ENCODE data around the gene TENM3.
"Not testable (repeated sequence)": the region's sequence is repeated elsewhere in the genome, so short reads cannot be mapped to it uniquely, and the experiment has no call there.

TENM3 gene

DNA sequence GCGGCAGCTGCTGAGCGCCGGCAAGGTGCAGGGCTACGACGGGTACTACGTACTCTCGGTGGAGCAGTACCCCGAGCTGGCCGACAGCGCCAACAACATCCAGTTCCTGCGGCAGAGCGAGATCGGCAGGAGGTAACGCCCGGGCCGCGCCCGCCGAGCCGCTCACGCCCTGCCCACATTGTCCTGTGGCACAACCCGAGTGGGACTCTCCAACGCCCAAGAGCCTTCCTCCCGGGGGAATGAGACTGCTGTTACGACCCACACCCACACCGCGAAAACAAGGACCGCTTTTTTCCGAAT is 557.0 kb downstream of the TENM3 start:
- no peak for DNase-seq

DNA sequence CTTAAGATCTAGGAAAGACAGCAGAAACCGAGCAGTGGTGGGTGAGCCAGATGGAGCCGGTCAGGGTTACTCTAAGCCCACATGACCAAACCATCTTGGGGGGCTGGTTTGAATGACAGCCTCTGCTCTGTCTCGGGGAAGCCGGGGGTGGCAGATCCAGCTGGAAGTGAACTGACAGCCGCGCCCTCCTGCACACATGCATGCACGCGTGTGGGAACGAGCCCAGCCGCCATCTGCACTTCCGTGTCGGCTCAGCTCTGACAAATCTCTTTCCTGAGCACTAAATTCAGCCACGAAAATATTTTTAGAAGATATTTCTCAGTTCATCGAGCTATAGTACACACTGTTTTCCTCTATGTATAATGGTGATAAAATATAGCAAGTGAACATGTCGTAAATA is 558.4 kb downstream of the TENM3 start:
- no peak for DNase-seq

DNA sequence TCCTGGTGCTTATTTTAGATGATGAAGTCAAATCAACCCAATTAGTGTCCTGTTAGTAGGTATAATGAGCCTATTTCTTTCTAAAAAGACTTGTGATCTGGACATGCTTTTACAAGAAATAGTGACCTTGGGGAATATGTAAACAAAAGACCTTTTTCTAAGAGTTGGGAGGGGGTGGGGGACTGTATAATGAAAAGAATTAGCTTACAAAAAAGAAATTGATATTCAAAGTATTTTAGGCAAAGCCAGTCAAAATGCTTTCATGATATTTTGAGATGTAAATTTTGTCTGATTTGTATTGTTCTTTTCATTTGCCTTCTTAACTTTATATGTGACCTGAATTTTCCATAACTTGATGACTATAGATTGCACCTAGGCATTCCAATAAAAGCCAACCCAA is 559.4 kb downstream of the TENM3 start:
- no peak for DNase-seq

DNA sequence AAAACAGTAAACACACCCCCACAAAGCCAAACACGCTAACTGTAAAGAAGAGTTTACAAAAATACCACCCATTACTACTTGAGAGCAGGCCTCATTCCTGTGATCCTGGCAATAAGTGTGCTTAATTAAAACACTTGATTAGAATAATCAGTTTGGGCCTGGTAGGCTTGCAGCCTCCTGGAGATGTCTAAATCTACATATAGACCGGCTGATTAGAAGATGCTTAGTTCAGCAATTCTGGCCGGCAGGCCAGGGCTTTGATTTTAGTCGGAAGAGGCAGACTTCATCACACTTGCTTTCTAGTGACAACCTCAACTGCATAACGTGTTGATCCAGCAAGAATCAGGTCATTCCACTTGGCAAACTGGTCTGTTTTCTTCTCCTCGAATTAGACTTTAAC is 560.0 kb downstream of the TENM3 start:
- no peak for DNase-seq

DNA sequence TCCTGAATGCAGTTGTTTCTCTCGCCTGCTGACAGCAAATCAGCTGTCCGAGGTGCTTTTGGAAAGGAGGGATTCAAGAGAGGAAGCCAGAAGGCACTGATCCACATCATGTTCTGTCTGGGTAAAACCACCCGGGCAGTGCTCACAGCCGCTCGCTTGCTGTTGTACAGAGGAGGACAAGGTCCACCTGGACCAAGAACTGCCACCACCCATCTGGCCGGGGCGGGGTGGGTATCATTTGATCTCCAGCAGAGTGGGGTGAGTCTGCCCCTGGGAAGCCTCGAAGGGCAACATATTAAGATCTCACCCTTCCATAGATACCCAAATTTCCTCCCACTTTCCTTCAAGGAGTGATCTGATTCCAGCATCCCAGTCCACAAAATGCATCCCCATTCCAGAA is 560.9 kb downstream of the TENM3 start:
- no peak for DNase-seq

DNA sequence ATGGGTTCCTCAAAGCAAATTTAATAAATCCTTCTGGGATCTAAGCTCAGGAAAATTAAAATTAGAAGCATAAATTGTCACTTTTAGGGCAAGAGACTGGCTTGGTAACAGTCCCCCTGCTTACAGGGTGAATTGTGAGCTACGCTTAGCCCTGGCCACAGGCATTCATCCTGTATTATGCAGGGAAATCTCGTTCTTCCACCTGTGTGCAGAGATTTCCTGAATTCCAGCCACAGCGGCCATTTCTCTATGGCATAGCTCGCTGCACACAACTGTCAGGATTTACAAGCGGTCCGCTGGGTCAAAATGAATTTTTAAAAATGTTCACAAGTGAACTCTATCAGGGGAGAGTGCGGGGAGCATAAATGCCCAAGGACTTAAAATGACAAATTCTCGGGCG is 562.1 kb downstream of the TENM3 start:
- DNase-seq = no peak

DNA sequence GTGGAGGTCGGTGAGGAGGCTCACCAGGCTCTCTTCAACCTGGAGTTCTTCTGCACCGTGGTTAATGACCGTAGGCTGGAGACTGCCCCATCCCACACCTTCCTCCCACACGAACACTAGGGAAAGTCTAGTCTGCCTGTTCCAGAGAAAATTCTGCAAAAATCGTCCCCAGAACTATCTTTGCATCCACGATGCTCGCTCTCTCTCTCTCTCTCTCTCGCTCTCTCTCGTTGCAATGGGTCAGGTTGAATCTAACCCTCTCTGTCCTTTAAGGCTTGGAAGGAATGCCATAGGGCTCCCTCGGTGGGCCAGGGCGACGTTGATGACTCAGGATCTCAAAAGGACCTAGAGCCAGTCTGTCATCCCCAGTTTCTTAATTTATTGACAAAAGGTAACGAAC is 562.5 kb downstream of the TENM3 start:
- no peak for DNase-seq

DNA sequence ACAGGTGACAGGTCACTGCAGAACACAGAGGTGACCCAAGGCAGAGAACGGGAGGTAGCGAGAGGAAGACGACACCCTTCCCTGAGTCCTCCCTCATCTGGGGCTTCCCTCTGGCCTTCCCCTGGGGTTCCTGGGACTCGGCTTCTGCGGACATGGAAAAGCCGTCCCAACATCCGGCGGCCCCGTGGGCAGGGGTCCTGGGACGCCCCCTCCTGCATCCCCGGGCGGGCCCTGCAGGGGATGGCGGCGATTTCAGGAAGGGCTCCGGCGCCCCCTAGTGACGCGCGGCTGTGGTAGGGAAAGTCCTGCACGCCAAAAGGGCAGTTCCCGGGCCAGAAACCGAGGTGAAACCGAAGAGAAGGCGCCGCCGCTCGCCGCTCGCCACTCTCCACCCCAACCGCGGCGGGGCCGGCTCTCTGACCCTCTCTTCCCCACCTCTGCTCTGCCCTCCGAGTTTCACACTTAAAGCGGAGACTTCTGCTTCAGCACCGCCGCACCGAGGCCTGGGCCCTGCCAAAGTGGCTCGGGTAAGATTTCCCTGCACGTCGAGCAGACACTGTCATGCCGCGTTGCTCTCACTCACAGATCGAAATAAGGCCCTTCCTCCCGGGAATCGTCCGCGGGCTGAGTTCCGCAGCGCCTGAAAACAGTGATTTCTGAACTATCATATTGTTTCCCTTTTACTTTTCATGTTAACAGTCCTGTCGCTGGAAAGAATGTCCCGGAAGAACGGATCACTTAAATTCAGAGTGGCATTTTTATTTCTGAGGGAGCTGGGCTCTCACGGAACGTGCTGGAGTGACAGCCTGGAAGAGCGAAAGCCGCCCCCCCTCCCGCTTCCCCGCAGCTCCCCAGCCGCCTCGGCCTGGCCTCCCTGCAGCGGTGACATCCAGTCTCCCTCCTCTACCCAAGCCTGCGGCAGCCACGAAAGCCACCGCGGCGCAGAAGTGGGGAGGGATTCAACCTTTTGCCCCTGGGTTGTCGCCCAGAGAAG is 563.4 kb downstream of the TENM3 start:
- peak; percentile 36 for DNase-seq

DNA sequence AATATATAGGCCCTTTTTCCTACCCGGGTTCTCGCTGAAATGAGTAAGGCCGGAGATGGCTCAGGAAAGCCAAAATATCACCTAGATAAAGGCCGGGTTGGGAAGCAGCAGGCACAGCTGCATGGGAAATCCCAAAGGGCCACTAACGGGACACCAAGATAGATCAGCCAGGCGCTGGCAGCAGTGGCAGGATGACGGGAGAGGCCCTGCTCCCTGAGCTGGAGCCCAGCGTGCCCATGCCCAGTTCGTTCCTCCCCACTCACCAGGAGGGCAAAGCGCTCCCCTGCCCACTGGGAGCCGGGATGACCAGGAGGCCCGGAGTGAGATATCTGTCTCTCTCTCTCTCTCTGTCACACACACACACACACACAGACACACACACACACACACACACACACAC is 564.1 kb downstream of the TENM3 start:
- no peak for DNase-seq

DNA sequence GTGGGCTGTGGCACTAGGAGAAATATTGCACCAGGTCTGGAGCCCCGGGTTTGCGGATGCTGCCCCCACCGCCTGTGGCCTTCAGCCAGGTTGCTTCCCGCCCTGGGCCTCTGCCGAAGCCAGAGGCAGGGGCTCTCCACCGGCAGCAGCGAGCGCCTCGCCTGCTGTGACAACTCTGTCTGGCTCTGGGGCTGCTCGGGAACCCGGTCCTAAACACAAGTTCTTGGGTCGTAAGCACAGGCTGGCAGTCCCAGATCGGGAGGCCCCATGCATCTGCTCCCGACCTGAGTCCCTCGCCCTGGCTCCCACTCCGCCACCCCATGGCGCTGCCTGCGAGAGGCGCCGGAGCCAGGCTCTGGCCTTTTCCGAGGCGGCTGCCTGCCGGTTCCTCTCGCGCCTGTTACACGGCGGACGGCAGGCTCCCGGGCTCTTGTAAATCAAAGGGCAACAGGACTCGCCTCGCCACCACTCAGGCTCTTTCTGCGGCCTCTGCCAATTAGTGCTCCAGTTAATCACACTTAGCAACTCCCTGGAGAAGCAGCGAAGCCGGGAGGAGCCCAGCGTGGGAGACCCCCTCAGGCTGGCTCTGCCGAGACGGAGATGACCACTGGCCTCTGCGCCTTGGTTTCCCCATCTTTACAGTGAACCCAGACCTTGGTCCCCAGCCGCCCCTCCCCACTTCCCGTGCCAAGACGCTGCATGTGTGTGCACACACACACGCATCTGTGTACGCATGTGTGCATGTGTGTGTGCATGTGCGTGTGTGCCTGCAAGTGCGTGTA is 564.8 kb downstream of the TENM3 start:
- DNase-seq = no peak

DNA sequence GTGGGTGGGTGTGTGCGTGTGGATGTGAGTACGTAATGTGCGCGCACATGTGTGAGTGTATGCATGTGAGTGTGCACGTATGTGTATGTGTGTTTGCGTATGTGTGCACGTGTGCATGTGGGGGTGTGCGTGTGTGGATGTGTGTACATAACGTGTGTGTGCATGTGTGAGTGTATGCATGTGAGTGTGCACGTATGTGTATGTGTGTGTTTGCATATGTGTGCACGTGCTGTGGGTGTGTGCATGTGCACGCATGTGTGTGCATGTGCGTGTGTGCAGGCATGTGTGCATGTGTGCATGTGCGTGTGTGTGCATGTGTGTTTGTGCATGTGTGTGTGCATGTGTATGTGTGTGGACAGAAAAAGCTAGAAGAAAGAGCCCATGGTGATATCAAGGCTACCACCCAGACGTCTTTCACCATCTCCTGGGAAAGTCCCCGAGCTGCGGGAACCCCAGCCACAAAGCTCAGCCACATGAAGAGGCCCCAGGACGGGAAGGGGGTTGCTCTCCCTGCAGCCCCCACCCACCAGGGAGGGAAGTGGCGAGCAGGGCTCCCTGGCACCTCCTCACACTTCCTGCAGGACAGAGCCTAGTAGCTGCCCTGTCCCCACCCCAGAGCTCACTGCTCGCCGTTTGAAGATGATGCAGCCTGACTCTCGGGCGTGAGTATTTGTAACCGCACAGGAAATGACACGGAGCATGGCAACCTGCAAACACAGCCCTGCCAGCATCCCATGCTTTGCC is 565.6 kb downstream of the TENM3 start:
- peak; percentile 18 for DNase-seq

DNA sequence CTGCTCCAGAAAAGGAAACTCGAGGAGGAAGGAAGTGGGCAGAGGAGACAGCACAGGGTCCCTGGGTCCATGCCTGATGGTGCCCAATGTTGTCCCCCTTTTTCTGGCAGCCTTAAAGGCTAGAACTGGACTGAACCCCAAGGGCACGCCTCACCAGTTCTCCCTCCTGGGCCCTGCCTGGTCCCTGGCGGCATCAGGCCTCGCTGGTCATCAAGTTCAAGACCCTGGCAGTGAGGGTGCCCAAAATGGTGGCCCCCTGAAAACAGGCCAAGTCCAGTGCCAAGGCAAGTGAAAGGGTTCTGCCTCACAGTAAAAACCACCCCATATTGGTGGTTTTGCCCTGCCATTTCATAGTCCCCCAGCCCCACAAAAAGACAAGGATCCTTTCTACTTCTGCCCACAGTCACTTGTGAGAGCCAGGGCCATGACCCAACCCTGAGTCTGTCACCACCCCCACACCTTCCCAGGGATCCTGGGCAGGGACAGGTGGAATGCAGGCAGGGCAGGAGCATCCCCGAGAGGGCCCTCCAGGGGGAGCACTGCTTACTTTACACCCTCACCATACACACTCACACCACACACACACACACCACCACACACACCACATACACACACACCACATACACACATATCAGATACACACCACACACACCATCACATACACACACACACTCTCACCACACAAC is 566.4 kb downstream of the TENM3 start:
- no peak for DNase-seq

DNA sequence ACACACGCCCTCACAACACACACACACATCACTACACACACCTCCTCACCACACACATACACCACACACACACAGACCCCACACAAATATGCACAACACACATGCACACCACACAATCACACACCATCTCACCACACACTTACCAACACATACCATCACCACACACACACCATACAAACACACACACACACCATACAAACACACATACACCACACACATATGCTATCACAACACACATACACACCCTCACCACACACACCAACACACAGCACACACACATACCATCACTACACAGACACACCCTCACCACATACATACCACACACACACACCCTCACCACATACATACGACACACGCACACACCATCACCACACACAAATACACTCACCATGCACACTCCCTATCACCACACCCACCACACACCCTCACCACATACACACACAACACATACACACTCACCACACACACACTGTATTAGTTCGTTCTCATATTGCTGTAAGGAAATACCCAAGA is 567.0 kb downstream of the TENM3 start:
- DNase-seq = no peak

DNA sequence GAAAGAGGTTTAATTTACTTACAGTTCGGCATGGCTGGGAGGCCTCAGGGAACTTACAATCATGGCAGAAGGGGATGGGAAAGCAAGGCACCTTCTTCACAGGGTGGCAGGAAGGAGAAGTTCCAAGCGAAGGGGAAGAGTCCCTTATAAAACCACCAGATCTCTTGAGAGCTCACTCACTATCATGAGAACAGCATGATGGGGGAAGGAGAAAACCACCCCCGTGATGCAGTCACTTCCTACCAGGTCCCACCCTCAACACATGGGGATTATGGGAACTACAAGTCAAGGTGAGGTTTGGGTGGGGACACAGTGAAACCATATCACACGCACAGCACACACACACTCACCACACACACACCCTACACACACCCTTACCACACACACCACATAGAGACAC is 569.7 kb downstream of the TENM3 start:
- DNase-seq = no peak

DNA sequence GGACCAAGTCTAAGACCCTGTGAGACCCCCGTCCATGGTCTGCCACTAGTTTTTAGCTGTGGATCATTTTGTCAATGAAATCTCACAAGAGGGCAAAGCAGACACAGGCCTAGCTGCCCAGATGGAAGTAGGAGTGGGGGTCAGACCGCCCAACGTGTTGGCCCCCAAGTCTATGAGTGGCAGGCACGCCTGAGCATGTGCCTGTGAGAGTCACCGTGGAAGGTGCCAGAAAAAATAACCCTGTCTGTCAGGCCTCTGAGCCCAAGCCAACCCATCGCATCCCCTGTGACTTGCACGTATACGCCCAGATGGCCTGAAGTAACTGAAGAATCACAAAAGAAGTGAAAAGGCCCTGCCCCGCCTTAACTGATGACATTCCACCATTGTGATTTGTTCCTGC is 570.9 kb downstream of the TENM3 start:
- not testable (repeated sequence) for DNase-seq

DNA sequence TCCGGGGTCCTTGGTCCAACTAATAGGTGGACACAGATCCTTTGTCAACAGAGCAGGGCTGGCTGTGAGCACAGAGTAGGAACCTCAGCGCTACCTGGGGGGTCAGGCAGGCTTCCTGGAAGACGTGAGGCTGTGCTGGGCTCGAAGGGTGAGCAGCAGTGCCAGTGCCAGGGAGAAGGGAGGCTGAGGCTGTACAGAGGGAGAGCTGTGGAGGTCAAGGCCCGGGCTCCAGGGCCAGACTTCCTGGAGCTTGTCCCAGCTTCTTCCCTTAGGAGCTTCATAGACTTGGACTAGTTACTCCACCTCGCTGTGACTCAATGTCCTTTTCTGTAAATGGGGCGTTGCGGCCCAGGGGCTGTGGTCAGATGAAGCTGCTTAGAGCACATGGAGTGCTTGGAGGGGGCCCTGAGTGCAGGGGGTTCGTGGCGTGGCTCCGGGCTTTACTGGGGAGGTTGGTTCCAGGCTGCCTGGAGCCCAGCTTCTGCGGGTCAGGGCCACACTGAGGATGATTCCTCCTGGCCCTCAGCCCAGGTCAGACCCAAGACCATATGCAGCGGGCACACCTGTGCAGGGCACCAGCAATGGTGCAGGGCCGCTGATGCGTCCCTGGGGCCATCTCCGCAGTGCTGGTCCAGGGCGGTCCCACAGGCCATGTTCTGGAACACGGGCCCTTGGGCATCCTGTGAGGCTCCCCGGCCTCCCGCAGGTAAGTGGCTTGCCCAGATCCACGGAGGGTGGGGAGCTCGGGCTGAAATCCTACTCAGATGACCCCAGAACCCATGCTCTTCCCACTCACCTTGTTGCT is 575.9 kb downstream of the TENM3 start:
- no peak for DNase-seq

DNA sequence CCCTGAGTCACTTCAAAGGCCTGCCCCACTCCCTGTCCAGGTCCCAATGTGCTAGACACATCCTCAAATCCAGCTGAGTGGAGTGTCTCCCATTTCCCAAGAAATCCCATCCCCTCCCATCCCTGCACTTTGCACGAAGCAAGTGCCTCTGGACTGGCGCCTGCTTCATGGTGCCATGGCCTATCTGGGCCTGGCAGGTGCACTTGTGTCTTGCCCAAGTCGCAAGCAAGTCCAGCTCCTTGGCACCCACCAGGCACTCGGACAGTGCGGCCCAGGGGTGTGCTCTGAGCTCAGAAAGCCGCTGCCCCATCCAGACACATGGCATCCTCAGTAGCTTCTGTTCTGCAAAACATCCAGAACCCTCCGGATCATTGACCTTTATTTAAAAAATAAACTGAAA is 576.5 kb downstream of the TENM3 start:
- no peak for DNase-seq

DNA sequence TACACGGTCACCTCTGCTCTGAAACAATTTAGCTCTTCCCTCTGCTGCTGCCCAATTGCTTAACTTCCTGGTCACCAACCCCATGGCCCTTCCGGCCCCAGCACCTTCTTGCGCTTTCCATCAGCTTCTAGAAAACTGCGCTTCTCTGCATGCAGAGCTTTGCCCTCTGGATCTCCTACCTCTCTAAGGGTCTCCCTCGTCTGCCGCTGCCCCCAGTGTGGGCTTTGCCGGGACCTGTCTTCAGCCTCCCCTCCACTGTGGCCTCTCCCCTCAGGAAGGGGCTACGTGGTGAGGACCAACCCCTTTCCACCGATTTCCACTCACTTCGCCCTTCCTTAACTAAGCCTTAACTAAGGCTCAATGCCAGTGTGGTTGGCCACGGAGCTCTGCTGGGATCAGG is 579.4 kb downstream of the TENM3 start:
- no peak for DNase-seq

DNA sequence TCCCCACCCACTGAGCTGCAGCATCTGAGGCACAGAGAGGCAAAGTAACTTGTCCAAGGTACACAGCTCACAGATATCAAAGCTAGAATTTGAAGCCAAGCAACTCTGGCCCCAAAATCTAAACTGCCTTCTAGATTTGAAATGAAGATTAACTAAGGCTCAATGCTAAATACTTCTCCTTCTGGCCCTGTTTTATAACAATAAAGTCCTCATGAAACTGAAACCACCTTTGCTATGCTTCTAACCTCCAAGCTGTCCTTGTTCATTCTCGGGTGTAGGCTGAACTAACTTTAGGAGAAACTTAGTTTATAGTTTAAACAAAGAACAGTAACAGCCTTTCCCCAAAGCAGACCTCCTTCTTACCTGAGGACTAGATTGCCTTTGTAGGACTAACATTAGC is 580.4 kb downstream of the TENM3 start:
- no peak for DNase-seq

DNA sequence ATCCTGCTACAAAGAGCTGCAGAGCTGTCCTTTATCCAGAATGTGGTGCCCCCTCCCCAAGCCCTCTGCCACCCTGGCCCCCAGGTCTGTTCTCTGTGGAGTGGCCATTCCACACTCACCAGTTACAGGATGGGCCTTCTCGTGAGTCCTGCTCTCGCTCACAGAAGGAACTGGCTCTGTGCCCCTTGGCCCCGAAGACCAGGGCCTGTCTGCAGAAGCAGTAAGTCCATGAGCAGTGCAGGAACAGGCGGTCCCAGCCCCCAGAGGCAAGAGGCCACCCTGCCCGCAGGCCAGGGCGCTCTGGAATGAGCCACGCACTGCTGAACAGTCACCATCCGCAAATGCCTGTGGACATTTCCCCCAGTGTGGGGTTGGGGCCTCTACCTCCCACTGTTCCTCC is 581.8 kb downstream of the TENM3 start:
- no peak for DNase-seq

DNA sequence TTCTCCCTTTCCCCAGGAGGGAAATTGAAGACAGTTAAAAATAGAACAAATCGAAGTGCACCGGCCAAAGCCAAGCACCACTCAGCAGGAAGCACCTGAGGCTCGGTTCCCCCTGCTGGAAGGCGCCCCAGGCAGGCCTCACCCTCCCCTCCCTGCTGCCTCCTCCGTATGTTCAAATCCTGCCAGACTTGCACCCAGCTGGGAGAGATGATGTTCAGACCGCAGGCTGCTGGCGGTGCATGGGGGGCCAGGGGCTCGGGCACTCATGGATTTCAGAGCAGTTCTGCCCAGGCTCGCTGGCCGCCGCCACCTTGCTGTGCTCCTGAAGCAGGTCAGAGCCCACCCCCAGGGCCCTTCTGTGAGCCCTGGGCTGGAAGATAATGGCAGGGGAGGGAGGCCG is 582.6 kb downstream of the TENM3 start:
- no peak for DNase-seq

DNA sequence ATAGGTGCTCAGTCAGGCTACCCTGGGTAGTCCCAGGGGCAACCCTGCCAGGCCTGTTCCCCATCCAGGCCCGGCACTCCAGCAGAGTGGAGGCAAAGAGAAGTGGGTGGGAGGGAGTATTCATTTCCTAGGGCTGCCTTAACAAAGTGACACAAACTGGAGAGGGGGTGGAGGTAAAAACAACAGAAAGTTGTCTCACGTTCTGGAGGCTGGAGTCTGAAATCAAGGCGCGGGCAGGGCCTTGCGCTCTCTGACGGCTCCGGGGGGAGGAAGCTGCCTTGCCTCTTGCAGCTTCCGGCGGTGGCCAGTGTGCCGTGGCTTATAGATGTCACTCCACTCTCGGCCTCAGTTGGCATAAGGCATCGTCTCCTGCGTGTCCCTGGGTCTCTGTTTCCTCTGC is 583.2 kb downstream of the TENM3 start:
- no peak for DNase-seq

Measured in effector CD8-positive, alpha-beta T cell (primary cell).